GM19025 (cell line): ENCODE results near the gene ACOXL.

Experiments used
- ATAC-seq: cut with Tn5 transposase; IDR thresholded peaks from one replicate; pipeline ENCODE4 v1.9.1; 2021; ENCODE audit warnings: mild to moderate bottlenecking, low read depth, moderate library complexity; ENCODE audit not compliant: unreplicated experiment

The ACOXL gene

GRCh38 chr2:110819711-110820110 is 87.3 kb downstream of the ACOXL start:
- no peak for ATAC-seq

GRCh38 chr2:110820128-110820527 is 87.8 kb downstream of the ACOXL start:
- no peak for ATAC-seq

GRCh38 chr2:110823165-110823564 is 90.8 kb downstream of the ACOXL start:
- ATAC-seq: no peak

- no peak for ATAC-seq
Measured at GRCh38 chr2:110827511-110827910, 95.1 kb downstream of the ACOXL start.

GRCh38 chr2:110828330-110828729 is 96.0 kb downstream of the ACOXL start:
- no peak for ATAC-seq

GRCh38 chr2:110829413-110830146 is 97.2 kb downstream of the ACOXL start:
- ATAC-seq: no peak

GRCh38 chr2:110832740-110833139 is 100.4 kb downstream of the ACOXL start:
- no peak for ATAC-seq

GRCh38 chr2:110834134-110834827 is 101.9 kb downstream of the ACOXL start:
- ATAC-seq: no peak

- ATAC-seq: no peak
Measured at GRCh38 chr2:110836671-110837070, 104.3 kb downstream of the ACOXL start.

- no peak for ATAC-seq
Measured at GRCh38 chr2:110837446-110838409, 105.4 kb downstream of the ACOXL start.

- no peak for ATAC-seq
Measured at GRCh38 chr2:110838657-110839384, 106.4 kb downstream of the ACOXL start.

- no peak for ATAC-seq
Measured at GRCh38 chr2:110840508-110840907, 108.1 kb downstream of the ACOXL start.

- no peak for ATAC-seq
Measured at GRCh38 chr2:110842048-110842447, 109.7 kb downstream of the ACOXL start.

- no peak for ATAC-seq
Measured at GRCh38 chr2:110843496-110843895, 111.1 kb downstream of the ACOXL start.

- no peak for ATAC-seq
Measured at GRCh38 chr2:110843959-110844510, 111.7 kb downstream of the ACOXL start.

- no peak for ATAC-seq
Measured at GRCh38 chr2:110847651-110848050, 115.3 kb downstream of the ACOXL start.

- ATAC-seq: no peak
Measured at GRCh38 chr2:110848071-110848470, 115.7 kb downstream of the ACOXL start.

- ATAC-seq: no peak
Measured at GRCh38 chr2:110848519-110849030, 116.2 kb downstream of the ACOXL start.

- no peak for ATAC-seq
Measured at GRCh38 chr2:110851531-110851930, 119.2 kb downstream of the ACOXL start.

GRCh38 chr2:110852051-110852450 is 119.7 kb downstream of the ACOXL start:
- ATAC-seq: no peak
